AG08396 (cell line): ENCODE results near the gene HINFP.
"Not testable (repeated sequence)": the region's sequence is repeated elsewhere in the genome, so short reads cannot be mapped to it uniquely, and the experiment has no call there.

ENCODE experiments used
- DNase-seq: peaks from one replicate; pipeline ENCODE4 v3.0.0; 2012; ENCODE audit warnings: low spot score, mixed read lengths

HINFP gene

DNA sequence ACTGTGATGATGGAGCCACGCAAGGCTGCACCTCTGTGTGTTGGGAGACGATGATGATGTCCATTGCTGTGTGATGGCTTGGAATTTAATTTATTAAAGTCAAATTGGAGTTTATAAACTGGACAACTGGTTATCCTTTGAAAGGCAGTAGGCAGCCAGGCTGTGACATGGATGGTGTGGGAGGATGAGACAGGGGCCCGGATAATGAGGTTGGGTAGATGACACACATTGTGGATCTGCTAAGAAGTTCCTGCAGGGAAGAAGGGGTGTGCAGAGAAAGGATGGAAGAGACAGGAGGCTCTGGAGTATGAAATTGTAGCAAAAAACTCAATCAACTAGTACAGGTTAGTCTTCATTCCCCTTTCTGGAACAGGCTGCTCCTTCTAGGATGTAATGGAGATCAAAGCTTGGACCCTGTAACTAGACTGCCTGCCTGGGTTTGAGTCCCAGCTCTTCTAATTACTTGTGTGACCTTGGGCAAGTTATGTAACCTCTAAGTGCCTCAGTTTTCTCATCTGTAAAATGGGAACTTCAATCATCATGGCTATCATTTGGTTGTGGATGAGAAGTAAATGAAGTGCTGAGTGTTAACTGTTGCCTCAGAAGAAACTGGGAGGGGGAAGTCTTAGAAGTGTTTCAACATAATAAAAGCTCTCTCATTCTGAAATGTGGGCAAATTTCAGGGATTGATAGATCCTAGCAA, 4.2 kb upstream of the HINFP start:
- no peak for DNase-seq

DNA sequence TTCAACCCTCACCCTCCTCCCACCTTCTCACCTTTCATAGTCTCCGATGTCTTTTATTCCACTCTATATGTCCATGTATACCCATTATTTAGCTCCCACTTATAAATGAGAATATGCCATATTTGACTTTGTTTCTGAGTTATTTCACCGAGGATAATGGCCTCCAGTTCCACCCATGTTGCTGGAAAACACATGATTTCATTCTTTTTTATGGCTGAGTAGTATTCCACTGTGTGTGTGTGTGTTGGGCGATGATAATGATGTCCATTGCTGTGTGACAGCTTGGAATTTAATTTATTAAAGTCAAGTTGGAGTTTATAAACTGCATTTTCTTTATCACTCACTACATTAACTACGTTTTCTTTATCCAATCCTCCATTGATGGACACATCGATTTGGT, 3.2 kb upstream of the HINFP start:
- no peak for DNase-seq

DNA sequence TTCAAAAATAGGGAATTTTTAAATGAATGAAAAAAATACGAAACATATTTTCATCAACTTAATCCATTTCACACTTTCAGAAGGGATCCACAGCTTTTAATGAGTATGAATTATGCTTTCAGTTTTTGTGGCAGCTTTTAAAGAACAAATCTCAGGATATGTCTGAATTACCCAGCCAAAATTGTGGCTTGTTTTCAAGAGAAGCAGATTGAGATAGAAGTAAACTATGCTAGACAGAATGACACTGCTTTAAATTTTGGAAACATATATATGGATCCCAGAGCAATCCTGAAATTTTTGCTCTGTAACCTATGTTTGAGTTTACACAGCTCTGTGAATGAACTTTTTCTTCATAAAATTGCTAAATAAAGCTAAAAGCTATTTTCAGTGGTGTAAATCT, 2.4 kb upstream of the HINFP start:
- no peak for DNase-seq

- peak; percentile 31 for DNase-seq
Observed at GRCh38 chr11:119120639-119121007, 757 bp upstream of the HINFP start.

DNA sequence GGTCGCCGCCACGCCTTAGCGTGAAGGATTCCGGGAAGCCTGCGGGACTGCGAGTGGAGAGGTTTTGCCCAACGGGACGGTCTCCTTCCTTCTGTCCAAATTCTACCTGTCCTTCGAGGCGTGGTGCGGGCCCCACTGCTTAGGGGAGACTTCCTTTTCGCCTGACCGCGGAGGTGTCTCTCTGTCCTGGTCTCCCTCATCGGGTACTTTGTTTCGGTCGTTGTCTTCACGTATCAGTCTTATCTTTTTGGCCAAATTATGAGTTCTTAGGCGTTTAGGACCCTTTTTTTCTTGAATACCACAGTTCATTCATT, 388 bp downstream of the HINFP start:
- no peak for DNase-seq

DNA sequence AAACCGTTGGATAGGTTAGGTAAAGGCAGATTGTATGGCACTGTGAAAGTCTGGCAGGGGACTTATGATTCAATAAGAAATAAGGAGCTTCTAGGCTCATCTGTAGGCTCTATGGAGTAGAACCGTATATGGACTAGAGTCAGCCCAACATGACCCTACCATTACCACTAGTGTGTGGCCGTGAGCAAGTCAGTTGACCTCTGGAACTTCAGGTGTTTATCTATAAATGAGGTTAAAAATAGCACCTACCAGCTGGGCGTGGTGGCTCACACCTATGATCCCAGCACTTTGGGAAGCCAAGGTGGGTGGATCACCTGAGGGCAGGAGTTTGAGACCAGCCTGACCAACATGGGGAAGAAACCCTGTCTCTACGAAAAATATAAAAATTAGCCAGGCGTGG, 4.4 kb downstream of the HINFP start:
- no peak for DNase-seq

- no peak for DNase-seq
Observed at GRCh38 chr11:119126675-119127268, 5.4 kb downstream of the HINFP start.

DNA sequence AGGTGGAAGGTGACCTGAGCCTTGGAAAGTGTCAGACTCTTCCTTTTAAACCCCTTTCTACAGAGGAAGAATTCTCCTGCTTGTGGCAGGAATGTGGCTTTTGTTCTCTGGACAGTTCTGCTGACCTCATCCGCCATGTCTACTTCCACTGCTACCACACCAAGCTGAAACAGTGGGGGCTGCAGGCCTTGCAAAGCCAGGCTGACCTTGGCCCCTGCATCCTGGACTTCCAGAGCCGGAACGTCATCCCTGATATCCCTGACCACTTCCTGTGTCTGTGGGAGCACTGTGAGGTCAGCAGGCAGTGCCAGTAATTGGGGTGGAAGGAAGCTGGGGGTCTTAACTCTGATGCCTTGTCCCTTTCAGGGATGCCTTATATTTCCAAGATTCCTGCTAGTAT, 9.3 kb downstream of the HINFP start:
- DNase-seq: no peak

DNA sequence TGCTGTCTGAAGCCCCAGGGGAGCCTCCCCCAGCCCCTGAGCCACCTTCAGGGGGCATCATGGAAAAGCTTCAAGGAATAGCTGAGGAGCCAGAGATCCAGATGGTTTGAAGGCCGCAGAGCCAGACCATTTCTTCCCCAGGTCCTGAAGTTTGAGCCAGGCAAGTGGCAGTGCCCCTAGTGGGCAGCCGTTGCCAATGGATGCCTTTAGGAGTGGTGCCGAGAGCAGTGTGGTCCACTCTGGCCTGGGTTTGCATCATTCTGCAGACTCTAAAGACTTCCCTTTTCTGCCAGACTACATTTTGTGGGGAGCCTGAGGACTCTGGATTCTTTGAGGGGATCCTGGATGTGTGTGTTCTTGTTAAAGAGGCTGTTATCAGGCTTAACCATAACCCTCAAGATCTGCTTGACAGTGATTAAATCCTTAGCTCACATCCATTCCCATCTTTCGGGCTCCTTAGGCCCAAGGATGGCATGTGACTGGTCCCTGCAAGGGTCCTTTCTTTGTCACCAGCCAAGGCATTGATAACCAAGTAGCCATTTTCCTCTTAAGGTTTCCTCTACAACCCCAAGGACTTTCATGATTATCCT, 13.1 kb downstream of the HINFP start:
- DNase-seq: no peak

DNA sequence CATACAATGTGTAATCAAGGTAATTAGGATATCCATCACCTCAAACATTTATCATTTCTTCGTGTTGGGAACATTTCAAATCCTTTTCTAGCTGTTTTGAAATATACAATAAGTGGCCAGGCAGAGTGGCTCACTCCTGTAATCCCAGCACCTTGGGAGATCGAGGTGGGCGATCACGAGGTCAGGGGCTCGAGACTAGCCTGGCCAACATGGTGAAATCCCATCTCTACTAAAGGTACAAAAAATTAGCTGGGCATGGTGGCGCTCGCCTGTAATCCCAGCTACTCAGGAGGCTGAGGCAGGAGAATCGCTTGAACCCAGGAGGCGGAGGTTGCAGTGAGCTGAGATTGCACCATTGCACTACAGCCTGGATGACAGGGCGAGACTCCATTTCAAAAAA, 17.9 kb downstream of the HINFP start:
- not testable (repeated sequence) for DNase-seq

DNA sequence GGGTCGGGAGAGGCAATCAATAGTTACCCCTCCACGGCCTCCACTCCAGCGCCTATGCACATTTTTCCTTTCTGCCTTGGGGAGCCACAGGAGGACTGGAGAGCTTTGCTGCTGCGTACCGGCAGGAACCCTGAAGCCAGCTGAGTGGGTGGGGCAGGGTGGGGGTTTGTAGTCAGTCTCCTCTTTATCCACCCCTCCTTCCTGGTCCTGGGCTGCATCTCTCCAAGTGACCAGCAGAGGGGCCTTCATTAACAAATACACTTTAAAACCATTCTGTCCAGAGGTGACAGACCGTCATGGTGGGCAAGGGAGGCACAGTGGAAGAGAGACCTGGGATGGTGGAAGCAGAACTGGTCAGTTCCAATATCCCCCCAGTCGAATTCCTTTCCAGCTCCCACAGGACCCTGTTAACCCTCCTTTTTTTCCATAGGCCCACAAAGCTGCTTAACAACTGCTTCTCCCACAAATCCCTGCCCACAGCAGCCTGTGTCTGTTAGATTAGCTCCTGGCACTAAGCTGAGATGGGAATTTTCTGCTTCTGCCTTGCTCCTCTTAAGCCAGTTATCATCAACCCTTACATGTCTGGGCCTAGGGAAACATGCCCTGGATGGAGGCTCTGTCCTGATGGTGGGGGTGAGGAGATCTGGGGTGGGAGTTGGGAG, 23.6 kb downstream of the HINFP start:
- DNase-seq: peak; percentile 86

DNA sequence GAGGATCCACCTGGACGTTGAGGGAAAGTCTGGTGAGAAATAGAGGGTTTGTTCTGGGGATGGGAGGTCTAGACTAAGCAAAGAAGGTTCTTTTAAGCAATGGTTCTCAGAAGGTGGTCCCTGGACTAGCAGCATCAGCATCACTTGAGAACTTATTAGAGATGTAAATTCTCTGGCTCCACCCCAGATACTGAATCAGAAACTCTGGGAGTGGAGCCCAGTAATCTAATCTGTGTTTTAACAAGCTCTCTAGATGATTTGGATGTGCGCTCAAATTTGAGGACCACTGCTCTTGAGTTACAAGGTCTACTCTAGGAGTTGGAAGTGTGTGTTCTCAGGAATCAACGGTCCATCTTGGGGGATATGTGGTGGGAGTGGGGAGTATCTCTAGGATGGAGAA, 24.2 kb downstream of the HINFP start:
- DNase-seq: no peak

- no peak for DNase-seq
Observed at GRCh38 chr11:119147604-119148333, 26.4 kb downstream of the HINFP start.

- no peak for DNase-seq
Observed at GRCh38 chr11:119148720-119149017, 27.3 kb downstream of the HINFP start.

GRCh38 chr11:119149018-119149785, 27.8 kb downstream of the HINFP start, which contains the start of gene ABCG4:
ABCG4 (plus strand) TSS chr11:119149052; CDS start chr11:119149966, 914 bp downstream.
- peak; percentile 59 for DNase-seq

GRCh38 chr11:119149786-119150275, 28.5 kb downstream of the HINFP start:
- no peak for DNase-seq

GRCh38 chr11:119152043-119152442, 30.7 kb downstream of the HINFP start:
- no peak for DNase-seq

DNA sequence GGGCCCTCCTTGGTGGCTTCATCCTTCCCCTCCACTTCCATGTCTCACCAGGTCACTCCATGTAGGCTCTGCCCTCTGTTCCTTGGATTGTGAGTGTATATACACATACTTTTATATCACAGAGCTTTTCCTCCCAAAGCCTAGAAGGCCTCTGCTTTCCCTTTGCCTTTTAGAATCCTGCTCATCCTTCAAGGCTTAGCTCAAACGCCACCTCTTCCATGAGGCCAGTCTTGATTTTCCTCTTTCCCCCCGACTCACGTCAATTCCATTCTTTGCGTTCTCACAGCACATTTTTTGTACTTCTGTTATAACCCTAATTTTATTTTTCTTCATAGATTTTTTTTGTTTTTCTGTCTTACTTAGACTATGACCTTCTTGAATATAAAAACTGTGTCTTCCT, 31.2 kb downstream of the HINFP start:
- DNase-seq: no peak

GRCh38 chr11:119153049-119153818, 31.9 kb downstream of the HINFP start:
- DNase-seq: no peak

DNA sequence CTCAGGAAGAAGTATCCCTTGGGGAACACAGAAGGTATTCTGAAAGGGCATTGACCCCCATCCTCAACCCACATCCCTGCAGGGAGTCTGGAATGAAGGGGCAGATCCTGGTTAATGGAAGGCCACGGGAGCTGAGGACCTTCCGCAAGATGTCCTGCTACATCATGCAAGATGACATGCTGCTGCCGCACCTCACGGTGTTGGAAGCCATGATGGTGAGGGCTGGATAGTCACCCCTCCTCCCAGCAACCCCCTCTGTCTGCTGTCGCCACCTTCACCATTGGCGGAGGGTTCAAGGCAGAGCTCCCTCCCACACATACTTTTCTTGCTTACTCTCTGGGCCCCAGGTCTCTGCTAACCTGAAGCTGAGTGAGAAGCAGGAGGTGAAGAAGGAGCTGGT, 32.8 kb downstream of the HINFP start:
- no peak for DNase-seq
